Activated naive CD4-positive, alpha-beta T cell treated with anti-CD3 and anti-CD28 coated beads for 36 hours (primary cell): Measurements from ENCODE around the gene CDK13. TPM values are rescaled to one million over a fixed set of nuclear protein-coding genes. Genes with fewer than 3 reads are reported as not detected.
"Not testable (repeated sequence)": the region's sequence is repeated elsewhere in the genome, so short reads cannot be mapped to it uniquely, and the experiment has no call there.

Experiments
- CTCF ChIA-PET: fragments of 350-600 bp; sonication (Branson Sonifier 250); formaldehyde crosslinking; loops from one replicate; lab custom pipeline; 2021; ENCODE audit warnings: antibody characterized with exemption; lab: Charles Lee
- DNase-seq: peaks from one replicate; pipeline ENCODE4 v3.0.0-alpha.2; 2020
- H3K27ac Mint-ChIP-seq: one replicate; pipeline ENCODE4 v1.8.0; 2021; ENCODE audit warnings: mild to moderate bottlenecking, mixed read lengths
- H3K27me3 Mint-ChIP-seq: one replicate; pipeline ENCODE4 v1.8.0; 2021; ENCODE audit warnings: low read depth, mixed read lengths
- H3K36me3 Mint-ChIP-seq: one replicate; pipeline ENCODE4 v1.8.0; 2021; ENCODE audit warnings: low read depth, mixed read lengths
- H3K4me1 Mint-ChIP-seq: one replicate; pipeline ENCODE4 v1.8.0; 2021; ENCODE audit warnings: low read depth, mixed read lengths
- H3K4me3 Mint-ChIP-seq: one replicate; pipeline ENCODE4 v1.8.0; 2021; ENCODE audit warnings: mild to moderate bottlenecking, moderate library complexity, mixed read lengths
- H3K9me3 Mint-ChIP-seq: one replicate; pipeline ENCODE4 v1.8.0; 2021; ENCODE audit warnings: mixed read lengths
- intact Hi-C: fragments of 100-400 bp; cut with micrococcal nuclease; formaldehyde crosslinking; loops from one replicate; pipeline ENCODE4 v1.15.1; 2023
- total RNA-seq, 2 experiments: library from RNA; stranded (reverse); gene quantifications; one replicate each; pipeline ENCODE4 v1.2.3, GENCODE V29; 2021

Gene CDK13
- total RNA-seq, 2 experiments from 2014 or later, result 27.8 to 28.1 TPM

GRCh38 chr7:40093631-40094350 lies 143.7 kb downstream of the CDK13 start:
- no peaks in the 10 kb centered on the region for H3K27me3 Mint-ChIP-seq
- intact Hi-C loops, result no loop called here
- peaks cover 6% of the 10 kb centered on the region for H3K36me3 Mint-ChIP-seq
- DNase-seq, result no peak
- peaks cover 8% of the 10 kb centered on the region for H3K4me1 Mint-ChIP-seq
- H3K27ac Mint-ChIP-seq, result peak overlapping the region; percentile 1
- CTCF ChIA-PET, result interaction anchor here (0.6 to 0.8 kb wide), 2 partner anchors 42 to 110 kb away, joined by 3 read pairs; no protein-coding TSS in a partner anchor
- H3K9me3 Mint-ChIP-seq, result no peaks in the 10 kb centered on the region
- no peak overlapping the region for H3K4me3 Mint-ChIP-seq

GRCh38 chr7:40095230-40095629 lies 145.2 kb downstream of the CDK13 start:
- intact Hi-C loops, result no loop called here
- CTCF ChIA-PET, result no interaction called here

DNA sequence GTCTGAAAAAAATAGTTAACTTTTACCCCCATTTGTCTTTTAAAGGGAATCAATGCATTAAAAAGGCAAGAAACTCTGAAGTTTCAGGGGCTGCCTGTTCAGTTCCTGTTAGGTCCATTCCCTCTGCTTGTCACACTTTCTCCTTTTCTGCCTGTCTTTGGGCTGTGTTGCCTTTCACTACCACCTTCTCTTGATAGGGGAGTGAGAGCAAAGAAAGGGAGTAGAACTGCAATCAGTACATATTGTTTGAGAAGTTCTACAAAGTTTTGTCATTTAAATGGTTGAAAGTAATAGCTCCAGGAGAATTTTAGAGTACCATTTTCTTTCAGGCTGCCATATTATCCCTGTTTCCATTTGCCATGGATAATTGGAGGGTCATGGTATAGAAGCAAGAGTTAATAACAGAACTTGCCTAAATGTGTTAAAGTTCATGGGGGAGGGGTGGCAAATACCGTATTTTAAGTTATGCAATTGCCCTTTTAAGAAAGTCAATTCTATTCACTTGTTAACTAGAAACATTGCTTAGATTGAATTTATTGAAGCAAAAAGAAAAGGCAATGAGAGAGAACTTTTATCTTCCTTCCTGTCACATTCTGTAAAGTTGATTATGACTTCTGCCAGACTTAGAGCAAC lies 145.8 kb downstream of the CDK13 start:
- Mint-ChIP-seq H3K36me3 (peaks cover 5% of the 10 kb centered on the region), H3K9me3 (no peaks in the 10 kb centered on the region), H3K27me3 (no peaks in the 10 kb centered on the region), H3K27ac (no peak overlapping the region), H3K4me1 (peaks cover 5% of the 10 kb centered on the region), H3K4me3 (no peak overlapping the region)
- CTCF ChIA-PET, result interaction anchor here (0.6 kb wide), 1 partner anchor 22 kb away, joined by 3 read pairs; no protein-coding TSS in a partner anchor
- DNase-seq, result no peak
- intact Hi-C loops, result no loop called here

More at GRCh38 chr7:40095230-40095629, 145.2 kb downstream of the CDK13 start:
- no peaks in the 10 kb centered on the region for H3K9me3 Mint-ChIP-seq
- DNase-seq, result no peak
- no peaks in the 10 kb centered on the region for H3K27me3 Mint-ChIP-seq
- H3K36me3 Mint-ChIP-seq, result peaks cover 5% of the 10 kb centered on the region
- H3K4me1 Mint-ChIP-seq, result peaks cover 5% of the 10 kb centered on the region
- H3K27ac Mint-ChIP-seq, result no peak overlapping the region
- no peak overlapping the region for H3K4me3 Mint-ChIP-seq

- CTCF ChIA-PET, result interaction anchor here (1.1 to 1.7 kb wide), 2 partner anchors 9 to 201 kb away, joined by 4 read pairs; no protein-coding TSS in a partner anchor
- no peaks in the 10 kb centered on the region for H3K9me3 Mint-ChIP-seq
- no peak overlapping the region for H3K4me3 Mint-ChIP-seq
- H3K36me3 Mint-ChIP-seq, result peaks cover 5% of the 10 kb centered on the region
- intact Hi-C loops, result no loop called here
- no peaks in the 10 kb centered on the region for H3K27me3 Mint-ChIP-seq
- DNase-seq, result no peak
- H3K4me1 Mint-ChIP-seq, result peaks cover 5% of the 10 kb centered on the region
- H3K27ac Mint-ChIP-seq, result no peak overlapping the region
Measured at GRCh38 chr7:40097728-40098127, 147.7 kb downstream of the CDK13 start.

DNA sequence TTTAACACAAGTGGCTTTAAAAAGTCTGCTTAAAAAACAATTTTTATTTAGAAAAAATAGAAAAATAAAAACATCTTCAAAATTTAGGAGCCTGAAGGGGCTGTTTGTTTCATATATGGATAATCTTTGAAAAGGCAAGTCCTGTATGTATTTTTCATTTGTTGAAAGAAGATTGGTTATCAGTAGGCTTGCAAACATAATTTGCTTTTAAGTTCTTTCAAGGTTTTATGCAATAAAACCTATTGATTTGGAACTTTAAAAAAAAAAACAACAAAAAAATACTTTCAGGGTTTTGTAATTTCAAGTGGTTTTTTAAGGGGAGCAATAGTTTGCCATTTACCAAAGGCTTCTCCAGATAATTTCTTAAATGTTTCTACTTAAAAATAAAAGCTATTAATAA lies 148.8 kb downstream of the CDK13 start:
- Mint-ChIP-seq H3K36me3 (peaks cover 5% of the 10 kb centered on the region), H3K9me3 (no peaks in the 10 kb centered on the region), H3K27me3 (no peaks in the 10 kb centered on the region), H3K4me3 (no peak overlapping the region), H3K4me1 (peaks cover 5% of the 10 kb centered on the region), H3K27ac (no peak overlapping the region)
- DNase-seq, result no peak
- intact Hi-C loops, result no loop called here
- CTCF ChIA-PET, result interaction anchor here (1.1 kb wide), 1 partner anchor 10 kb away, joined by 4 read pairs; no protein-coding TSS in a partner anchor

DNA sequence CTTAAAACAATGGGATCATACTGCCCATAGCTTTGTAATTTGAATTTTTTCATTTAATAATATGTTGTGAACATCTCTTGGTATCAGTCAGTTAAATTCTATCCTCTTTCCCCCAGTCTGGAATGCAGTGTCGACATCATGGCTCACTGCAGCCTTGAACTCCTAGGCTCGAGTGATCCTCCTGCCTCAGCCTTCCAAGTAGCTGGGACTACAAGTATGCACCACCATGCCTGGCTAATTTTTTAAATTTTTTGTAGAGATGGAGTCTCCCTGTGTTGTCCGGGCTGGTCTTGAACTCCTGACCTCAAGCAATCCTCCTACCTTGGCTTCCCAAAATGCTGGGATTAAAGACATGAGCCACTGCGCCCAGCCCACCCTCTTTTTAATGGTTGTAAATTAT lies 149.8 kb downstream of the CDK13 start:
- CTCF ChIA-PET, result interaction anchor here (1.2 kb wide), 1 partner anchor 204 kb away, joined by 3 read pairs; no protein-coding TSS in a partner anchor
- no peaks in the 10 kb centered on the region for H3K9me3 Mint-ChIP-seq
- no peaks in the 10 kb centered on the region for H3K36me3 Mint-ChIP-seq
- no peaks in the 10 kb centered on the region for H3K27me3 Mint-ChIP-seq
- H3K4me1 Mint-ChIP-seq, result peaks cover 5% of the 10 kb centered on the region
- intact Hi-C loops, result no loop called here
- H3K4me3 Mint-ChIP-seq, result no peak overlapping the region
- H3K27ac Mint-ChIP-seq, result no peak overlapping the region
- DNase-seq, result no peak

DNA sequence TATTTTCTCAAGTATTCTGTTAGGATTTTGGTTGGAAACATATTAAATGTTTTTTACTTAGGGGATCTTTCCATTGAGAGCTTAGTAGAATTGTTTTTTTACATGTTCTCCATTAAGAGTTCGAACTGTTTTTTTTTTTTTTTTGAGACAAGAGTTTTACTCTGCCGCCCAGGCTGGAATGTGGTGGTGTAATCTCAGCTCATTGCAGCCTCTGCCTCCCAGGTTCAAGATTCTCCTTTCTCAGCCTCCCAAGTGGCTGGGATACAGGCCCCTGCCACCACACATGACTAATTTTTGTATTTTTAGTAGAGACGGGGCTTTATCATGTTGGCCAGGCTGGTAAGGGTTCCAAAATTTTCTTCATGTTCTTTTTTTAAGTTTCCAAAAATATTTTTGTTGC lies 151.1 kb downstream of the CDK13 start:
- Mint-ChIP-seq H3K9me3 (no peaks in the 10 kb centered on the region), H3K36me3 (no peaks in the 10 kb centered on the region), H3K27me3 (no peaks in the 10 kb centered on the region), H3K27ac (no peak overlapping the region), H3K4me3 (no peak overlapping the region), H3K4me1 (peaks cover under 1% of the 10 kb centered on the region)
- CTCF ChIA-PET, result interaction anchor here (0.6 to 1.2 kb wide), 2 partner anchors 8 to 205 kb away, joined by 3 read pairs; no protein-coding TSS in a partner anchor
- DNase-seq, result no peak
- intact Hi-C loops, result no loop called here

DNA sequence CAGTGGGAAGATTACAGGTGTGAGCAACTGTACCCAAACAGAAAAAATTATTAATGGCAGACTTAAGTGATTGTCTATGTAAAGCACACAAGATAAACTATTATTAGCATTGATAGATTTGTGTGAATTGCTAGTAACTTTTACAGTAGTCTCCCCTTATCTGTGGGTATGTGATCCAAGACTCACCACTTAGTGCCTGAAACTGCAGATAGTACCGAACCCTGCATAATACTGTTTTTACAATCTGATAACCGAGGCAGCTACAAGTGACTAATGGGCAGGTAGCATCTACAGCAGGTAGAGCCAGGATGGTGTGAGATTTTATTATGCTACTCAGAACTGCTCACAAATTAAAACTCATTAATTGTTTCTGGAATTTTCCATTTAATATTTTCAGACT lies 152.8 kb downstream of the CDK13 start:
- Mint-ChIP-seq H3K36me3 (no peaks in the 10 kb centered on the region), H3K4me3 (no peak overlapping the region), H3K9me3 (no peaks in the 10 kb centered on the region), H3K27ac (no peak overlapping the region), H3K27me3 (no peaks in the 10 kb centered on the region), H3K4me1 (no peaks in the 10 kb centered on the region)
- no peak for DNase-seq
- CTCF ChIA-PET, result no interaction called here
- intact Hi-C loops, result no loop called here

- Mint-ChIP-seq H3K27ac (no peak overlapping the region), H3K36me3 (no peaks in the 10 kb centered on the region)
Measured at GRCh38 chr7:40105879-40106473, 155.9 kb downstream of the CDK13 start.

DNA sequence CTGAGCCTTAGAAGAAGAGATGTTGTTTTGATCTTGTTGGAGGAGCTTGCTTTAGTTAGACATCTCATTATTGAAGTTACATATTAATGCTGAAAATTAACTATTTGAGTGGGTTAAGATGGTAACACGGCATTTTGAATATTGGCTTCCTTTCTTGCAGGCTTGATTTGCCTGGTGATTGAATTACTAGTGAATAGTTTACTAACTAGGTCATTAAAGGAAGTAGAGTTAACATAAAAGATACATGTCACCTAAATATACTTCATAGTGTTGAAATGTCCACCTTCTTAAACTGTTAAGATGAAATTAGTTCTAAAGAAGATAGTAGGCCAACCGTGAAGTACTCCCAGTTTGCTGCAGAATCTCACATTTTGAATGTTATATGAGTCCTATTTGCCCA lies 165.9 kb downstream of the CDK13 start:
- H3K27me3 Mint-ChIP-seq, result no peaks in the 10 kb centered on the region
- CTCF ChIA-PET, result no interaction called here
- no peaks in the 10 kb centered on the region for H3K9me3 Mint-ChIP-seq
- intact Hi-C loops, result no loop called here
- no peak overlapping the region for H3K4me3 Mint-ChIP-seq
- H3K4me1 Mint-ChIP-seq, result no peaks in the 10 kb centered on the region
- H3K27ac Mint-ChIP-seq, result no peak overlapping the region
- DNase-seq, result no peak
- peaks cover 5% of the 10 kb centered on the region for H3K36me3 Mint-ChIP-seq

More at GRCh38 chr7:40105879-40106473, 155.9 kb downstream of the CDK13 start:
- CTCF ChIA-PET, result no interaction called here
- DNase-seq, result no peak
- intact Hi-C loops, result no loop called here
- Mint-ChIP-seq H3K4me3 (no peak overlapping the region), H3K9me3 (no peaks in the 10 kb centered on the region), H3K27me3 (no peaks in the 10 kb centered on the region), H3K4me1 (no peaks in the 10 kb centered on the region)

DNA sequence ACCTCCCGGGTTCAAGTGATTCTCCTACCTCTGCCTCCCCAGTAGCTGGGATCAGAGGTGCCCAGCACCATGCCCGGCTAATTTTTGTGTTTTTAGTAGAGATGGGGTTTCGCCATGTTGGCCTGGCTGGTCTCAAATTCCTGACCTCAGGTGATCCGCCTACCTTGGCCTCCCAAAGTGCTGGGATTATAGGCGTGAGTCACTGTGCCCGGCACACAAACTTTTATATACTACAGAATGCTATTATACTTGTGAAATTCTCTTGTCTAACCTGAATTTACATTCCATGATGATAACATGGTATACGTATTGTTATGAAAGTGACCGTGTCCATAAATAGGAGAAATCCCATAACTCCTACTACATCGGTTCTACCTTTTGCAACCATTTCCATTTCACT lies 167.1 kb downstream of the CDK13 start:
- H3K27me3 Mint-ChIP-seq, H3K4me1 Mint-ChIP-seq, H3K9me3 Mint-ChIP-seq, CTCF ChIA-PET, H3K27ac Mint-ChIP-seq, H3K4me3 Mint-ChIP-seq, intact Hi-C loops, DNase-seq, H3K36me3 Mint-ChIP-seq: not testable (repeated sequence)

- H3K4me1 Mint-ChIP-seq, CTCF ChIA-PET, intact Hi-C loops, H3K36me3 Mint-ChIP-seq, DNase-seq, H3K27ac Mint-ChIP-seq, H3K27me3 Mint-ChIP-seq, H3K9me3 Mint-ChIP-seq, H3K4me3 Mint-ChIP-seq: not testable (repeated sequence)
Measured at GRCh38 chr7:40118201-40118600, 168.1 kb downstream of the CDK13 start.
